Mesothelial cell of epicardium (in vitro differentiated cells): ENCODE data around the gene OR5C1. TPM values are rescaled to one million over a fixed set of nuclear protein-coding genes. Genes with fewer than 3 reads are reported as not detected.
A peak's percentile ranks its signal among the peaks of the same experiment; 100 is the strongest.

Source experiments
- DNase-seq, 2 experiments: peaks; one replicate each; pipeline ENCODE4 v3.0.0; 2021; ENCODE audit warnings: low spot score in 2 of 2; ENCODE audit not compliant: unreplicated experiment in 2 of 2
- H3K27ac Mint-ChIP-seq: 2 replicates; pipeline ENCODE4 v1.8.0; 2021; ENCODE audit warnings: mixed read lengths
- H3K27me3 Mint-ChIP-seq: 2 replicates; pipeline ENCODE4 v1.8.0; 2021; ENCODE audit warnings: low read depth, mixed read lengths
- H3K36me3 Mint-ChIP-seq: 2 replicates; pipeline ENCODE4 v1.8.0; 2021; ENCODE audit warnings: mixed read lengths
- H3K4me1 Mint-ChIP-seq: 2 replicates; pipeline ENCODE4 v1.8.0; 2021; ENCODE audit warnings: mixed read lengths
- H3K4me3 Mint-ChIP-seq: 2 replicates; pipeline ENCODE4 v1.8.0; 2021; ENCODE audit warnings: mild to moderate bottlenecking, moderate library complexity, mixed read lengths
- H3K9me3 Mint-ChIP-seq: 2 replicates; pipeline ENCODE4 v1.8.0; 2021; ENCODE audit warnings: mixed read lengths
- total RNA-seq: library from RNA; stranded (reverse); gene quantifications from 3 replicates; pipeline ENCODE4 v1.2.1, GENCODE V29; 2021
- TF ChIP-seq, protein P1 (sequence below): fragments of 200-600 bp; sonication (generic); IDR thresholded peaks from one replicate; pipeline ENCODE4 v1.5.0; 2021; ENCODE audit warnings: antibody characterized with exemption; ENCODE audit not compliant: unreplicated experiment

OR5C1 gene
- total RNA-seq, 1 donor from 2014 or later: not detected

DNA sequence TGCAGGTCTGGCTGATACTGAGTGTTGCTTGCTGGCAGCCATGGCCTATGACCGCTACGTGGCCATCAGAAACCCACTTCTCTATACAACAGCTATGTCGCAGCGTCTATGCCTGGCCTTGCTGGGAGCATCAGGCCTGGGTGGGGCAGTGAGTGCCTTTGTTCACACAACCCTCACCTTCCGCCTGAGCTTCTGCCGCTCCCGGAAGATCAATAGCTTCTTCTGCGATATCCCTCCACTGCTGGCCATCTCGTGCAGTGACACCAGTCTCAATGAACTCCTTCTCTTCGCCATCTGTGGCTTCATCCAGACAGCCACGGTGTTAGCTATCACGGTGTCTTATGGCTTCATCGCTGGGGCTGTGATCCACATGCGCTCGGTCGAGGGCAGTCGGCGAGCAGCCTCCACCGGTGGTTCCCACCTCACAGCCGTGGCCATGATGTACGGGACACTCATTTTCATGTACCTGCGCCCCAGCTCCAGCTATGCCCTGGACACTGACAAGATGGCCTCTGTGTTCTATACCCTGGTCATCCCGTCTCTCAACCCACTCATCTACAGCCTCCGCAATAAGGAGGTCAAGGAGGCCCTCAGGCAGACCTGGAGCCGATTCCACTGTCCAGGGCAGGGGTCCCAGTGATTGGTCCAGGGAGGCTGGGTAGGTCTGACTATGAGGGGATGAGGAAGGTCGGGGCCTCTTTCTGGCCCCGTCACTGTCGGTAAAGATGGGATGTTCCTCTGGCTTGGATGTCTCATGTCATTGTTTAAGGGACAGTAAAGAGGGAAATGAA is 718 bp downstream of the OR5C1 start:
- Mint-ChIP-seq H3K4me3 (no peak overlapping the region), H3K4me1 (no peaks in the 10 kb centered on the region), H3K9me3 (peaks cover 44% of the 10 kb centered on the region), H3K27ac (no peak overlapping the region), H3K27me3 (no peaks in the 10 kb centered on the region), H3K36me3 (peaks cover 2% of the 10 kb centered on the region)
- no peak for DNase-seq
- TF ChIP-seq, protein P1, sequence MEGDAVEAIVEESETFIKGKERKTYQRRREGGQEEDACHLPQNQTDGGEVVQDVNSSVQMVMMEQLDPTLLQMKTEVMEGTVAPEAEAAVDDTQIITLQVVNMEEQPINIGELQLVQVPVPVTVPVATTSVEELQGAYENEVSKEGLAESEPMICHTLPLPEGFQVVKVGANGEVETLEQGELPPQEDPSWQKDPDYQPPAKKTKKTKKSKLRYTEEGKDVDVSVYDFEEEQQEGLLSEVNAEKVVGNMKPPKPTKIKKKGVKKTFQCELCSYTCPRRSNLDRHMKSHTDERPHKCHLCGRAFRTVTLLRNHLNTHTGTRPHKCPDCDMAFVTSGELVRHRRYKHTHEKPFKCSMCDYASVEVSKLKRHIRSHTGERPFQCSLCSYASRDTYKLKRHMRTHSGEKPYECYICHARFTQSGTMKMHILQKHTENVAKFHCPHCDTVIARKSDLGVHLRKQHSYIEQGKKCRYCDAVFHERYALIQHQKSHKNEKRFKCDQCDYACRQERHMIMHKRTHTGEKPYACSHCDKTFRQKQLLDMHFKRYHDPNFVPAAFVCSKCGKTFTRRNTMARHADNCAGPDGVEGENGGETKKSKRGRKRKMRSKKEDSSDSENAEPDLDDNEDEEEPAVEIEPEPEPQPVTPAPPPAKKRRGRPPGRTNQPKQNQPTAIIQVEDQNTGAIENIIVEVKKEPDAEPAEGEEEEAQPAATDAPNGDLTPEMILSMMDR: no peak

DNA sequence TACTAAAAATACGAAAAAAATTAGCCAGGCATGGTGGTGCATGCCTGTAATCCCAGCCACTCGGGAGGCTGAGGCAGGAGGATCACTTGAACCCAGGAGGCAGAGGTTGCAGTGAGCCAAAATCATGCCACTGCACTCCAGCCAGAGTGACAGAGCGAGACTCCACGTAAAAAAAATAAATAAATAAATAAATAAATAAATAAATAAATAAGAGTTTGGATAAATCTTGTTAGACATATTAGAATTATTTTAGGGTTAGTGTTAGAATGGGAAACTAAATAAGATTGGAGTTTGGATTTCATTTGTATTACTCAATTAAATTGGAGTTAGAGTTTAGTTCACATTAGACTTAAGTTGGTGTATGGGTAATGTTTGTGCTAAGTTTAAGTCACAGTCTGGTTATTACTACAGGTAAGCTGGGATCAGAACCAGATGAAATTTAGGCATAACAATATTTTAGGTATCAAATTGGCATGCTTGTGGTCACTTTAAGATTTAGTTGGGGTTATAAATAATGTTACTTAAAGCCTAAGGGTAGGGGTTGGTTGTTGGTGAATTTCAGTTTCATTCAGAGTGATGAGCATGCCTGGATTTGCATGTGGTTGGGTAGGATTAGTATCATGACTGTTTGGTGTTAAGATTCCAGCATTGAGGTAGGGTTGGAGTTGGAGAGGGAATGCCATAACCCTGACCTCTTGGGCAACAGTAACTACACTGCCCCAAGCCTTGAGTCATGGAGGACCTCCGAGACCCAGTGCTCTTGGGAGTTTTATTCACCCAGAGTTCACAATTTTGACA is 3.3 kb downstream of the OR5C1 start:
- H3K27me3 Mint-ChIP-seq: no peaks in the 10 kb centered on the region
- DNase-seq: no peak
- peaks cover 52% of the 10 kb centered on the region for H3K9me3 Mint-ChIP-seq
- H3K4me3 Mint-ChIP-seq: no peak overlapping the region
- H3K4me1 Mint-ChIP-seq: no peaks in the 10 kb centered on the region
- H3K36me3 Mint-ChIP-seq: no peaks in the 10 kb centered on the region
- TF ChIP-seq, protein P1: no peak
- H3K27ac Mint-ChIP-seq: no peak overlapping the region

DNA sequence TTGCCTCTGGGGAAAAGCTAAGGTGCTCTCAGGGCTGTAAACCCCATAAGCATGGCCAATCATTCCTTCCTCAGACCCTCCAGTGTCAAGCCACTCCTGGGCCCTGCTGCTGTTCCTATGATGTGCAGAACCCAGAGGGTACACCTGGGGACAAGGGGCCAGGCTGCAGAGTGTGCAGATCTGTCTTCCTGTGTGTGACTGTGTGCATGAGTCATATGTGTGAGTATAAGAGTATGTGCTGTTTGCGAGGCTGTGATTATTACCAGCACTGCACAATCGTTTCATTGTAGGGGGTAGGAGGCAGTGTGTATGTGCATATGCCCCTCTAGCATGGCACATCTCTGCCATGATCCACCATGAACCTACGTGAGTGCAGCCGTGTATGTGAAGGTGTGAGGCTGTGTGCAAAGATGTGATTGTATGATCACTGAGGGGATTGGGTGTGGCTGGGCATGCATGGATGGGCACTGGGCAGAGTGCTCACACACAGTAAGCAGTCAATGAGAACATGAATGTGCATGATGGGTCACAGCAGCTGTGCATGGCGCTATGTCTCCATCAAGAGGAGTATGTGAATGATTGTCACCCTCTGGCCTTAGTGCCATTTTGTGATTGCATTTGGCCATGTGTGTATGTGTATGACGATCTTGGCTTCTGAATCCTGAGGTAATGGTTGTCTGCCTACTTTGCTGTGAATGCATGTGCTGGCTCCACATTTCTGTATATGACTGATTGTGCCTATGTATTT is 8.8 kb downstream of the OR5C1 start:
- no peaks in the 10 kb centered on the region for H3K27me3 Mint-ChIP-seq
- H3K36me3 Mint-ChIP-seq: no peaks in the 10 kb centered on the region
- no peak overlapping the region for H3K27ac Mint-ChIP-seq
- DNase-seq: no peak
- no peaks in the 10 kb centered on the region for H3K4me1 Mint-ChIP-seq
- TF ChIP-seq, protein P1: no peak
- no peak overlapping the region for H3K4me3 Mint-ChIP-seq
- H3K9me3 Mint-ChIP-seq: peaks cover 39% of the 10 kb centered on the region

DNA sequence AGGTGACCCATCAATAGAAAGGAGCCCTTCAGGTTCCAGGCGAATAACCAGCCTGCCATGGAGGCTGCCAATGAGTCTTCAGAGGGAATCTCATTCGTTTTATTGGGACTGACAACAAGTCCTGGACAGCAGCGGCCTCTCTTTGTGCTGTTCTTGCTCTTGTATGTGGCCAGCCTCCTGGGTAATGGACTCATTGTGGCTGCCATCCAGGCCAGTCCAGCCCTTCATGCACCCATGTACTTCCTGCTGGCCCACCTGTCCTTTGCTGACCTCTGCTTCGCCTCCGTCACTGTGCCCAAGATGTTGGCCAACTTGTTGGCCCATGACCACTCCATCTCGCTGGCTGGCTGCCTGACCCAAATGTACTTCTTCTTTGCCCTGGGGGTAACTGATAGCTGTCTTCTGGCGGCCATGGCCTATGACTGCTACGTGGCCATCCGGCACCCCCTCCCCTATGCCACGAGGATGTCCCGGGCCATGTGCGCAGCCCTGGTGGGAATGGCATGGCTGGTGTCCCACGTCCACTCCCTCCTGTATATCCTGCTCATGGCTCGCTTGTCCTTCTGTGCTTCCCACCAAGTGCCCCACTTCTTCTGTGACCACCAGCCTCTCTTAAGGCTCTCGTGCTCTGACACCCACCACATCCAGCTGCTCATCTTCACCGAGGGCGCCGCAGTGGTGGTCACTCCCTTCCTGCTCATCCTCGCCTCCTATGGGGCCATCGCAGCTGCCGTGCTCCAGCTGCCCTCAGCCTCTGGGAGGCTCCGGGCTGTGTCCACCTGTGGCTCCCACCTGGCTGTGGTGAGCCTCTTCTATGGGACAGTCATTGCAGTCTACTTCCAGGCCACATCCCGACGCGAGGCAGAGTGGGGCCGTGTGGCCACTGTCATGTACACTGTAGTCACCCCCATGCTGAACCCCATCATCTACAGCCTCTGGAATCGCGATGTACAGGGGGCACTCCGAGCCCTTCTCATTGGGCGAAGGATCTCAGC is 11.6 kb downstream of the OR5C1 start, which contains the start of gene OR1K1:
TSS of gene OR1K1 (plus strand) at position 58 of the 995 bp plus-strand sequence. CDS start at position 58, 0 bp downstream.
- H3K36me3 Mint-ChIP-seq: no peaks in the 10 kb centered on the region
- no peaks in the 10 kb centered on the region for H3K4me1 Mint-ChIP-seq
- no peak within 1 kb of the TSS for H3K4me3 Mint-ChIP-seq
- DNase-seq: peak in 1 of 2 experiments; percentile 9
- TF ChIP-seq, protein P1: no peak
- H3K9me3 Mint-ChIP-seq: peaks cover 26% of the 10 kb centered on the region
- H3K27ac Mint-ChIP-seq: no peak within 1 kb of the TSS
- no peaks in the 10 kb centered on the region for H3K27me3 Mint-ChIP-seq
